HTERT RPE-1 (cell line): ENCODE data around the gene ERI2.

ENCODE experiments used
- in situ Hi-C: fragments of 300-500 bp; cut with MboI; formaldehyde crosslinking; loops from 4 replicates; pipeline ENCODE4 v1.14.3; 2020; ENCODE audit warnings: low sequenced_read_pairs

ERI2 gene

GRCh38 chr16:20806168-20807050, at the start of gene ERI2, which contains the start of gene REXO5:
Gene ERI2 (minus strand): TSS chr16:20806472. CDS start chr16:20806430, 42 bp downstream.
Gene REXO5 (plus strand): TSS chr16:20806527. CDS start chr16:20806954, 427 bp downstream.
- in situ Hi-C loops: no loop called here

- in situ Hi-C loops: no loop called here
Measured at GRCh38 chr16:20854963-20855362, 48.7 kb upstream of the ERI2 start.

GRCh38 chr16:20853981-20854620, 47.8 kb upstream of the ERI2 start:
- in situ Hi-C loops: no loop called here

GRCh38 chr16:20853143-20853542, 46.9 kb upstream of the ERI2 start:
- in situ Hi-C loops: no loop called here

GRCh38 chr16:20851601-20852000, 45.3 kb upstream of the ERI2 start:
- in situ Hi-C loops: no loop called here

GRCh38 chr16:20850981-20851380, 44.7 kb upstream of the ERI2 start:
- in situ Hi-C loops: no loop called here

GRCh38 chr16:20849589-20850390, 43.5 kb upstream of the ERI2 start:
- in situ Hi-C loops: no loop called here

GRCh38 chr16:20847550-20847949, 41.3 kb upstream of the ERI2 start:
- in situ Hi-C loops: no loop called here

- in situ Hi-C loops: no loop called here
Measured at GRCh38 chr16:20846551-20846950, 40.3 kb upstream of the ERI2 start.

- in situ Hi-C loops: no loop called here
Measured at GRCh38 chr16:20846030-20846429, 39.8 kb upstream of the ERI2 start.

- in situ Hi-C loops: no loop called here
Measured at GRCh38 chr16:20844588-20844987, 38.3 kb upstream of the ERI2 start.

- in situ Hi-C loops: no loop called here
Measured at GRCh38 chr16:20844054-20844453, 37.8 kb upstream of the ERI2 start.

- in situ Hi-C loops: no loop called here
Measured at GRCh38 chr16:20839504-20839903, 33.2 kb upstream of the ERI2 start.

GRCh38 chr16:20838240-20838639, 32.0 kb upstream of the ERI2 start:
- in situ Hi-C loops: no loop called here

GRCh38 chr16:20833086-20833485, 26.8 kb upstream of the ERI2 start:
- in situ Hi-C loops: no loop called here

GRCh38 chr16:20830372-20830771, 24.1 kb upstream of the ERI2 start:
- in situ Hi-C loops: no loop called here

- in situ Hi-C loops: no loop called here
Measured at GRCh38 chr16:20829536-20829935, 23.3 kb upstream of the ERI2 start.

GRCh38 chr16:20826039-20826566, 19.8 kb upstream of the ERI2 start:
- in situ Hi-C loops: no loop called here

GRCh38 chr16:20822521-20823325, 16.5 kb upstream of the ERI2 start:
- in situ Hi-C loops: no loop called here

- in situ Hi-C loops: no loop called here
Measured at GRCh38 chr16:20821682-20822081, 15.4 kb upstream of the ERI2 start.
